Thyroid gland (tissue), 4 donors: Measurements from ENCODE around the gene NDUFAF8. TPM values are rescaled to one million over a fixed set of nuclear protein-coding genes. Genes with fewer than 3 reads are reported as not detected.

Experiments used
- DNase-seq, 2 donors: peaks; one replicate each; pipeline ENCODE4 v3.0.0-alpha.2; 2019
- H3K27ac ChIP-seq, 3 donors: fragments of 200-600 bp; sonication (generic); 1 replicate in 2 of 3; 2 replicates in 1 of 3; pipeline ENCODE4 v1.5.1; 2016 to 2019; ENCODE audit warnings: mild to moderate bottlenecking in 1 of 3, moderate library complexity in 1 of 3
- H3K27me3 ChIP-seq: fragments of 200-600 bp; sonication (generic); one replicate; pipeline ENCODE4 v1.5.1; 2019
- H3K36me3 ChIP-seq, 2 donors: fragments of 200-600 bp; sonication (generic); one replicate each; pipeline ENCODE4 v1.5.1; 2016 to 2019
- H3K4me1 ChIP-seq, 2 donors: fragments of 200-600 bp; sonication (generic); one replicate each; pipeline ENCODE4 v1.5.1; 2017 to 2019
- H3K4me3 ChIP-seq, 3 donors: fragments of 200-600 bp; sonication (generic); replicated peaks in 1 of 3; 1 replicate in 2 of 3; 2 replicates in 1 of 3; pipeline ENCODE4 v1.5.1; 2016; ENCODE audit warnings: mild to moderate bottlenecking in 1 of 3
- H3K9me3 ChIP-seq: fragments of 200-600 bp; sonication (generic); one replicate; pipeline ENCODE4 v1.5.1; 2017
- POLR2A ChIP-seq, 2 donors: fragments of 450-650 bp; IDR thresholded peaks; one replicate each; pipeline ENCODE4 v1.6.1; 2017; ENCODE audit warnings: antibody characterized with exemption in 2 of 2, mild to moderate bottlenecking in 2 of 2, moderate library complexity in 1 of 2
- WGBS, 2 donors: methylation state at CpG; one replicate each; pipeline ENCODE4 v1.1.5; 2017; 5-methylcytosine and 5-hydroxymethylcytosine counted together
- intact Hi-C: fragments of 100-400 bp; cut with DNase I; formaldehyde crosslinking; loops from one replicate; pipeline ENCODE4 v1.15.1; 2023
- total RNA-seq, 4 donors: library from RNA; depleted of rRNA; stranded (reverse); fragments of >200 nt; gene quantifications; one replicate each; pipeline ENCODE4 v1.2.3, GENCODE V29; 2016
- TF ChIP-seq, protein P1 (sequence below), 6 experiments: fragments of 200-600 bp in 3 of 6; fragments of 450-650 bp in 3 of 6; sonication (generic) in 3 of 6; IDR thresholded peaks; one replicate each; pipeline ENCODE4 v1.5.1; 2016 to 2019; ENCODE audit warnings: antibody characterized with exemption in 6 of 6, mild to moderate bottlenecking in 2 of 6, inconsistent platforms in 1 of 6, moderate library complexity in 1 of 6

Gene NDUFAF8
- total RNA-seq, 4 donors from 2014 or later, result 17.0 to 107 (median 53.7) TPM

DNA sequence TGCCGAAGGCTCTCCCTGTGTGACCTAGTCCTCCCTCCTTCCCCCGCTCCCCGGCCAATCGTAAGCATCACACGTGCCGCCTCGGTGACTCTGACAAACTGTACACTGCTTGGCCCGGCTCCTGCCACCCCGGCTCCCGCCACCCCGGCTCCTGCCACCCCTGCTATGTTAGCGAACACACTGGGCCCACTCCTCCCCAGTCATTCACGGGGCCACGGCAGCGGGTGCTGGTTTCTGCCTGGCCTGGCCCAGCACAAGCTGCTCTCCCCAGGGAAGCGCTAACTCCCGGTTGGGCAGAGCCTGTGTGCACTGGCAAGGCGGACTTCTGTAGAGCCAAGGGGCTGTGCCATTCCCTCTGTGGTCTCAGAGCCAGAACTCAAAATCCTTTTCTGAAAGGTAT is 22.0 kb downstream of the NDUFAF8 start:
- peaks cover 40 to 50% of the 10 kb centered on the region in 2 donors for H3K36me3 ChIP-seq
- TF ChIP-seq, protein P1, sequence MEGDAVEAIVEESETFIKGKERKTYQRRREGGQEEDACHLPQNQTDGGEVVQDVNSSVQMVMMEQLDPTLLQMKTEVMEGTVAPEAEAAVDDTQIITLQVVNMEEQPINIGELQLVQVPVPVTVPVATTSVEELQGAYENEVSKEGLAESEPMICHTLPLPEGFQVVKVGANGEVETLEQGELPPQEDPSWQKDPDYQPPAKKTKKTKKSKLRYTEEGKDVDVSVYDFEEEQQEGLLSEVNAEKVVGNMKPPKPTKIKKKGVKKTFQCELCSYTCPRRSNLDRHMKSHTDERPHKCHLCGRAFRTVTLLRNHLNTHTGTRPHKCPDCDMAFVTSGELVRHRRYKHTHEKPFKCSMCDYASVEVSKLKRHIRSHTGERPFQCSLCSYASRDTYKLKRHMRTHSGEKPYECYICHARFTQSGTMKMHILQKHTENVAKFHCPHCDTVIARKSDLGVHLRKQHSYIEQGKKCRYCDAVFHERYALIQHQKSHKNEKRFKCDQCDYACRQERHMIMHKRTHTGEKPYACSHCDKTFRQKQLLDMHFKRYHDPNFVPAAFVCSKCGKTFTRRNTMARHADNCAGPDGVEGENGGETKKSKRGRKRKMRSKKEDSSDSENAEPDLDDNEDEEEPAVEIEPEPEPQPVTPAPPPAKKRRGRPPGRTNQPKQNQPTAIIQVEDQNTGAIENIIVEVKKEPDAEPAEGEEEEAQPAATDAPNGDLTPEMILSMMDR (IDR thresholded peaks at IDR 0.05), result no peak
- no peak for TF ChIP-seq POLR2A (IDR thresholded peaks at IDR 0.05)
- intact Hi-C loops, result no loop called here
- no peak overlapping the region for H3K4me3 ChIP-seq
- no peaks in the 10 kb centered on the region for H3K9me3 ChIP-seq
- 94 to 96% methylated on average over 18 of the region's 18 CpGs for WGBS, 2 donors
- no peak for DNase-seq
- H3K27ac ChIP-seq, result no peak overlapping the region
- peaks cover 11 to 12% of the 10 kb centered on the region in 2 donors for H3K4me1 ChIP-seq
- H3K27me3 ChIP-seq, result no peaks in the 10 kb centered on the region

GRCh38 chr17:81261582-81262336 is 22.6 kb downstream of the NDUFAF8 start:
- Histone ChIP-seq H3K9me3 (no peaks in the 10 kb centered on the region), H3K27ac (no peak overlapping the region), H3K27me3 (no peaks in the 10 kb centered on the region), H3K4me3 (no peak overlapping the region), H3K4me1 (peaks cover 4 to 5% of the 10 kb centered on the region in 2 donors), H3K36me3 (peaks cover 40 to 50% of the 10 kb centered on the region in 2 donors)
- WGBS, 2 donors, result 93 to 96% methylated on average over 26 to 36 of the region's 36 CpGs
- intact Hi-C loops, result no loop called here
- no peak for TF ChIP-seq POLR2A (IDR thresholded peaks at IDR 0.05)
- TF ChIP-seq, protein P1 (IDR thresholded peaks at IDR 0.05), result no peak
- no peak for DNase-seq

- no peaks in the 10 kb centered on the region for H3K27me3 ChIP-seq
- TF ChIP-seq, protein P1 (IDR thresholded peaks at IDR 0.05), result no peak
- TF ChIP-seq POLR2A (IDR thresholded peaks at IDR 0.05), result no peak
- peaks cover 39 to 50% of the 10 kb centered on the region in 2 donors for H3K36me3 ChIP-seq
- 93 to 95% methylated on average over 22 to 29 of the region's 40 CpGs for WGBS, 2 donors
- no peaks in the 10 kb centered on the region for H3K4me1 ChIP-seq
- intact Hi-C loops, result no loop called here
- H3K9me3 ChIP-seq, result no peaks in the 10 kb centered on the region
- H3K27ac ChIP-seq, result no peak overlapping the region
- H3K4me3 ChIP-seq, result no peak overlapping the region
- DNase-seq, result no peak
Measured at GRCh38 chr17:81263371-81264181, 24.5 kb downstream of the NDUFAF8 start.

- no peak for TF ChIP-seq POLR2A (IDR thresholded peaks at IDR 0.05)
- TF ChIP-seq, protein P1 (IDR thresholded peaks at IDR 0.05), result no peak
- intact Hi-C loops, result no loop called here
- H3K27me3 ChIP-seq, result no peaks in the 10 kb centered on the region
- no peaks in the 10 kb centered on the region for H3K9me3 ChIP-seq
- no peak overlapping the region for H3K27ac ChIP-seq
- H3K36me3 ChIP-seq, result peaks cover 30 to 40% of the 10 kb centered on the region in 2 donors
- no peaks in the 10 kb centered on the region for H3K4me1 ChIP-seq
- WGBS, 2 donors, result 89 to 100% methylated on average over 4 to 8 of the region's 12 CpGs
- DNase-seq, result no peak
- no peak overlapping the region for H3K4me3 ChIP-seq
Measured at GRCh38 chr17:81264640-81265039, 25.5 kb downstream of the NDUFAF8 start.

DNA sequence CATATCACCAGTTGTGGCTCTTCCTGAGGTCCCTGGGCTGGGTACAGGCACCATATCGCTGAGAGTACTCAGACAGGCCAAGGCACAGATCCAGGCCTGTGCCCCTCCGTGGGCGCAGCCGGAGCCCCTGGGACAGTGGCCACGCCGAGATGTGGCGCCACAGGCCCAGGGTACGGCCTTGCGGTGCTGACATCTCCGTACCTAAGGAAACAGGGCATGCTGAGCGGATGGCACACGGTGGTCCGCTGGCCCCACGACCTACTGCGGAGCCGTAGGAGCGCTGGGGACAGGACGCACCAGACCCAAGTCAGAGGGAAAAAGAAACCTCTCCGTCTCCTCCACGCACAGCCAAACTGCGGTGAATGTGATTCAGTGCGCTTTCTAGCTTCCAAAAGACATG is 26.5 kb downstream of the NDUFAF8 start:
- no peak for DNase-seq
- Histone ChIP-seq H3K4me3 (no peak overlapping the region), H3K4me1 (no peaks in the 10 kb centered on the region), H3K27me3 (no peaks in the 10 kb centered on the region), H3K36me3 (peaks cover 28 to 39% of the 10 kb centered on the region in 2 donors), H3K27ac (no peak overlapping the region), H3K9me3 (no peaks in the 10 kb centered on the region)
- WGBS, 2 donors, result 98 to 99% methylated on average over 6 to 22 of the region's 22 CpGs
- intact Hi-C loops, result no loop called here
- no peak for TF ChIP-seq POLR2A (IDR thresholded peaks at IDR 0.05)
- TF ChIP-seq, protein P1 (IDR thresholded peaks at IDR 0.05), result no peak
